Stimulated activated naive CD8-positive, alpha-beta T cell treated with anti-CD3 and anti-CD28 coated beads, Interleukin-15, amount 100 ng/mL, for 72 hours (primary cell): Measurements from ENCODE around the gene ASB5.
"Not testable (repeated sequence)": the region's sequence is repeated elsewhere in the genome, so short reads cannot be mapped to it uniquely, and the experiment has no call there.

ENCODE experiments used
- ATAC-seq: fragments of 150-1000 bp; cut with Tn5 transposase; 2 replicates; pipeline ENCODE4 v1.10.0; 2021; ENCODE audit warnings: mild to moderate bottlenecking, moderate library complexity
- DNase-seq, 2 donors: peaks; one replicate each; pipeline ENCODE4 v3.0.0; 2021 to 2022
- H3K27ac Mint-ChIP-seq, 2 donors: one replicate each; pipeline ENCODE4 v1.8.0; 2022; ENCODE audit warnings: mild to moderate bottlenecking in 2 of 2, mixed read lengths in 2 of 2, moderate library complexity in 2 of 2
- H3K27me3 Mint-ChIP-seq: one replicate; pipeline ENCODE4 v1.8.0; 2022; ENCODE audit warnings: mixed read lengths
- H3K4me1 Mint-ChIP-seq: one replicate; pipeline ENCODE4 v1.8.0; 2022; ENCODE audit warnings: mild to moderate bottlenecking, mixed read lengths
- H3K4me3 Mint-ChIP-seq, 2 donors: one replicate each; pipeline ENCODE4 v1.8.0; 2022; ENCODE audit warnings: mild to moderate bottlenecking in 2 of 2, mixed read lengths in 2 of 2, moderate library complexity in 1 of 2
- H3K9me3 Mint-ChIP-seq, 2 donors: one replicate each; pipeline ENCODE4 v1.8.0; 2022; ENCODE audit warnings: mixed read lengths in 2 of 2

The ASB5 gene, protein sequence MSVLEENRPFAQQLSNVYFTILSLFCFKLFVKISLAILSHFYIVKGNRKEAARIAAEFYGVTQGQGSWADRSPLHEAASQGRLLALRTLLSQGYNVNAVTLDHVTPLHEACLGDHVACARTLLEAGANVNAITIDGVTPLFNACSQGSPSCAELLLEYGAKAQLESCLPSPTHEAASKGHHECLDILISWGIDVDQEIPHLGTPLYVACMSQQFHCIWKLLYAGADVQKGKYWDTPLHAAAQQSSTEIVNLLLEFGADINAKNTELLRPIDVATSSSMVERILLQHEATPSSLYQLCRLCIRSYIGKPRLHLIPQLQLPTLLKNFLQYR

DNA sequence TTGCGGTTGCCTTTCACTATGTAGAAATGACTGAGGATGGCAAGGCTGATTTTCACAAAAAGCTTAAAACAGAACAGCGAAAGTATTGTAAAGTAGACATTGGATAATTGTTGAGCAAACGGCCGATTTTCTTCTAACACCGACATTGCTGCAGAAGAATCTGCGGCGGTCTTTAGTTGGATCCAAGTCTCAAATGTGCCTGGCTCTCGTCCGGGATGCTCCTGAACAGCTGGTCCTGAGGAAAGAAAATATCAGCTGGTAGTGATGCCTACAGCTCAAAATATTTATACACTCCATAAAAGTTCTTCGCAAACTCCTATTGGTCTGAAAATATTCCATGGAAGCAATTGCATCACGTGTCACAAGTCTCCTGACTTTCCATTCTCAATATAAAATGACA, at the start of gene ASB5:
Gene ASB5 (minus strand): TSS at position 260 of the 400 bp plus-strand sequence. CDS start 114 bp downstream, at position 146.
- Mint-ChIP-seq H3K27me3 (no peaks in the 10 kb centered on the region), H3K9me3 (no peaks in the 10 kb centered on the region), H3K27ac (no peak within 1 kb of the TSS), H3K4me1 (no peaks in the 10 kb centered on the region), H3K4me3 (no peak within 1 kb of the TSS)
- ATAC-seq (no peak), DNase-seq (no peak)

DNA sequence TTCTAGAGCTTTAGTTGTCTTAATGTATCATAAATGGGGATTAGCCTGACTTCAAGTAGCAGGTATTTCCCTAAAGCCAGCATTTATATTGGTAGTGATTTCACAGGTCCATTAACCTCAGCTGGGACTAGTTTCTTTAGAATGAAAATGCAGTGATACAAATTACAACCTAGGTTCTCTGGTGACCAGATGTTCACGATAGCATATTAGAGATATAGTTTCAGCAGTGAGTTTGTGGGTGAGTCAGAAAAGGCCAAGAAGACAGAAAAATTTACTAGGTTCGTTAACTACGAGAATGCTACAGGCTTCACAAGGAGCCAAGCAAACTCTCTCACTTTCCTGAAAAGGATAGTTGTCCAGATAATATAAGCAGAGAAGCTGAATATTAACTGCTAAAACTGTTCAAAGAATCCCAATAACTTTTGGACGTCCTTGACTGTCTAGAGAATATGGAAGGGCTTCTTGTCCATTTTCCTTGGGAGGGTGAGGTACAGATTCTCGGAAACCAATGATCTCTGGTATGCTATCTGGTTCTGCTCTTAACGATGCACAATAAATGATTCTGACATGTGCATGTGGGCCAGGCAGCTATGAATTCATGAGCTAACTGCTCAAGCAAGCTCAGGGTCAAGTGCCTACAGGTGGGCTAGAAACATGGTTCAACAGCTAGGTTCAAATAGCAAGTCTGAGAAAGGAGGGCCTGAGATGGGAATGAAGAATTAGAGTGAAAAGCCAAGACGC, 44.7 kb upstream of the ASB5 start:
- H3K4me1 Mint-ChIP-seq, result peaks cover 7% of the 10 kb centered on the region
- no peak for ATAC-seq
- DNase-seq, result no peak
- H3K4me3 Mint-ChIP-seq, result no peak overlapping the region
- peaks cover 8% of the 10 kb centered on the region for H3K27me3 Mint-ChIP-seq
- no peak overlapping the region for H3K27ac Mint-ChIP-seq
- H3K9me3 Mint-ChIP-seq, result no peaks in the 10 kb centered on the region

DNA sequence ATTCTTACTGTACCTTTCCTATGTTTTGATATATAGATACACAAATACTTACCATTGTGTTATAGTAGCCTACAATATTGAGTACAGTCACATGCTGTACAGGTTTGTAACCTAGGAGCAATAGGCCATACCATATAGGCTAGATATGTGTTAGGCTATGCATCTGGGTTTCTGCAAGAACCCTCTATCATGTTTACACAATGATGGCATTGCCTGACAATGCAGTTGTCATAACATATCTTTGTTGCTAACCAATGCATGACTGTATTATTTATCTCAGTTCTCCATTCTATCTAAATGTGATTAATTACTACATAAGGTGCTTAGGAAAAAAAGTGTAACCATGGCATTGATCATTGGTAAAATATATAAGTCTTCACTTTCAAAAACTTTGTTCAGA, 40.8 kb upstream of the ASB5 start:
- DNase-seq (no peak), ATAC-seq (no peak)
- Mint-ChIP-seq H3K27me3 (peaks cover 25% of the 10 kb centered on the region), H3K4me3 (no peak overlapping the region), H3K9me3 (no peaks in the 10 kb centered on the region), H3K4me1 (no peaks in the 10 kb centered on the region), H3K27ac (no peak overlapping the region)

DNA sequence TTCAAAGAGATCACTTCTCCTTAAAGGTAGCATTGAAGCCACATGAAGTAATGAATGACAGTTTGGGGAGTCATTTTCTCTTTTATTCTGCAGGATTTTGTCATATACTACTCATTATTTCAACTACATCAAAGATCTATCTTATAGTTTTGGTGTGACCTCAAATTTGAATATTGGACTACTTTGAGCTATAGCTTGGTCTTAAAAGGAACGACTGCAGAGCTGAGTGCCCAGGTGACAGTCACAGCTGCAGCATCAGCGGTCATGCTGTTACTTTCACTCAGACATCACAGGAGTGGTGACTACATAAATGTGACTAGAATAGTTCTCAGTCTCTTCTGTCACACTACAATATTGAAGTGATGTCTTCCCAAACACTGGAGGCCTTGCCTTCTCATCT, 40.0 kb upstream of the ASB5 start:
- H3K4me3 Mint-ChIP-seq, result no peak overlapping the region
- peak; percentile 53 for ATAC-seq

DNA sequence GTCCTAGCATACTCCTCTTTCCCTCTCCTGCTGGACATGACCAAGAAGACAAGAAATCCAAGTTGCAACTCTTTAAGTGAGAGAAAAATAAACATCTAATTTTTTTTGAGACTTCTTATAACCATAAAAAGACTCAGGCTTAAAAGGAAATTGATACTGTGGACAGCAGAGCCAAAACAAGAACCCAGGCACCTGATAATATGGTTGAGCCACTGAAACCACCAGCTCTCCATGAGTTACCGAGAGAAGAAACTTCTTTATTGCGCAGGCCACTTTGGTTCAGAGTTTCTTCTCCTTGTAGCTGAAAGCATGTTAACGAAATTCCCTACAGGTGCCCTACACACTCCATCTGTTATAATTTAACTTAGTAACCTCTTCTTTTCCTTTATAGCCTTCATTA, 39.4 kb upstream of the ASB5 start:
- Mint-ChIP-seq H3K9me3 (no peaks in the 10 kb centered on the region), H3K4me1 (no peaks in the 10 kb centered on the region), H3K4me3 (no peak overlapping the region), H3K27ac (no peak overlapping the region), H3K27me3 (peaks cover 38% of the 10 kb centered on the region)
- DNase-seq (no peak), ATAC-seq (no peak)

More for the DNA sequence above, 40.0 kb upstream of the ASB5 start:
- no peak for DNase-seq
- Mint-ChIP-seq H3K27ac (no peak overlapping the region), H3K9me3 (no peaks in the 10 kb centered on the region), H3K27me3 (peaks cover 32% of the 10 kb centered on the region), H3K4me1 (no peaks in the 10 kb centered on the region)

DNA sequence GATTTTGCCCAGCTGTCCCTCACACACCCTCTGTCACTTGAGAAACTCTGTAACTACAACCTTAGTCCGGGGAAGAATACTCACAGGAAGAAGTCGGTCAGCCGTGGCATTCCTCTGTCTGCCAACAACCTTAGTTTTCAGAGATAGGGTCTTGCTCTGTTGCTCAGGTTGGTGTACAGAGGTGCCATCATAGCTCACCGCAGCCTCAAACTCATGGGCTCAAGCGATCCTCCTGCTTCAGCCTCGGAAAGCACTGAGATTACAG, 38.6 kb upstream of the ASB5 start:
- no peak overlapping the region for H3K4me3 Mint-ChIP-seq
- H3K27me3 Mint-ChIP-seq, result peaks cover 40% of the 10 kb centered on the region
- no peak overlapping the region for H3K27ac Mint-ChIP-seq
- DNase-seq (no peak), ATAC-seq (no peak)
- H3K4me1 Mint-ChIP-seq, result no peaks in the 10 kb centered on the region
- H3K9me3 Mint-ChIP-seq, result no peaks in the 10 kb centered on the region

DNA sequence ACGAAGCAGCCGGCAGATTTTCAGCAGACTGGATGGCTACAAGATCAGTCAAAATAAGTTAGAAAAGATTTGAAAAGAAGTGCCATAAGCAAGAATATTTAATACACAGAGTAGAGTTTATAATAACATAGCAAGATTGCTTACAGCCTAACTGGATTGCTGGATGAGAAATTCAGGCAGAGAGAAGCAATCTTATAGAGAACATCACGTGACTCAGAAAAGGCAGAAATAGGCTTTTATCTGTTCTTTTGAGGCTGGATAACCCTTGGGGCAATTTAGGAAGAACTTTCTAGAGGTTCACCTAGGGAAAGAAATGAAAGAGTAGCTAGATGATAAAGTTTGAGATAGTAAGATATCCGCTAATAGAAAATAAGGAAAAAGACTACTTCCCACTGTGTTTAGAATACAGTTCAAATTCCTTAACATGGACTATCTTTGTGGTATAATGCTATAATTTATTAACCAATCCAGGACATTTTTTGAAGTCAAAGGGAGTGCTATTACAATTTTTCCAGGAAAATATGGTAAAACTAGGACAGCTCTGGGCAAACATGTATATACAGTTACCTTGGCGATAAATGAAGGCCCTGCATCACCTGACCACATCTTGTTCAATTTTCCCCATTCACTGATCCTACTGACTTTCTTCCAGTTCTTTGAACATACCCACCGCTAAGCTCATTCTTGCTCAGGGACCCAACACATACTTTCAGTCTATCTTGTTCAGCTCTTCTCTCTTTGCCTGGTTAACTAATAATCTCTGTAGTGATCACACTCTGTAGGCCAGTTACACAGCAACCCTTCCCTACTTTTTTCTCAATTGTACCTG, 38.0 kb upstream of the ASB5 start:
- ATAC-seq (no peak), DNase-seq (no peak)
- Mint-ChIP-seq H3K27me3 (peaks cover 40% of the 10 kb centered on the region), H3K9me3 (no peaks in the 10 kb centered on the region), H3K4me3 (no peak overlapping the region), H3K4me1 (no peaks in the 10 kb centered on the region), H3K27ac (no peak overlapping the region)

DNA sequence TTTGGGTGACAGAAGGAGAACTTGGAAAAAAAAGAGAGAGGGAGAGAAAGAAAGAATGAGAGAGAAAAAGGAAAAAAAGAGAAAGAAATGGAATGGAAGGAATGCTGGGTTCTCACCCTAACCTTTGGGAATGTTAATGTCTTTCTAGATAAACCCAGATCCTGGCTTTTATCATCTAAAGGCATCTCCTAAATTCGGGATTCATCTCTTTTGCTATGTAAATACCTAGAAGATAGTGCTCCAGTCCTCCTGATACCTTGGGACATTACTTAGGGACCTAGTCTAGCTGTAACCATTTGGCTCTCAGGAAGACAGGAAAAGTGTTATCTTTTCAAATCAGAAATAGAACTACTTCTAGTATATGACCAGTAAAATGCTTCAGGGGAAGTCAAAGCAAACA, 34.9 kb upstream of the ASB5 start:
- Mint-ChIP-seq H3K4me3 (no peak overlapping the region), H3K9me3 (no peaks in the 10 kb centered on the region), H3K4me1 (no peaks in the 10 kb centered on the region), H3K27ac (no peak overlapping the region), H3K27me3 (peaks cover 32% of the 10 kb centered on the region)
- DNase-seq, result no peak
- no peak for ATAC-seq

DNA sequence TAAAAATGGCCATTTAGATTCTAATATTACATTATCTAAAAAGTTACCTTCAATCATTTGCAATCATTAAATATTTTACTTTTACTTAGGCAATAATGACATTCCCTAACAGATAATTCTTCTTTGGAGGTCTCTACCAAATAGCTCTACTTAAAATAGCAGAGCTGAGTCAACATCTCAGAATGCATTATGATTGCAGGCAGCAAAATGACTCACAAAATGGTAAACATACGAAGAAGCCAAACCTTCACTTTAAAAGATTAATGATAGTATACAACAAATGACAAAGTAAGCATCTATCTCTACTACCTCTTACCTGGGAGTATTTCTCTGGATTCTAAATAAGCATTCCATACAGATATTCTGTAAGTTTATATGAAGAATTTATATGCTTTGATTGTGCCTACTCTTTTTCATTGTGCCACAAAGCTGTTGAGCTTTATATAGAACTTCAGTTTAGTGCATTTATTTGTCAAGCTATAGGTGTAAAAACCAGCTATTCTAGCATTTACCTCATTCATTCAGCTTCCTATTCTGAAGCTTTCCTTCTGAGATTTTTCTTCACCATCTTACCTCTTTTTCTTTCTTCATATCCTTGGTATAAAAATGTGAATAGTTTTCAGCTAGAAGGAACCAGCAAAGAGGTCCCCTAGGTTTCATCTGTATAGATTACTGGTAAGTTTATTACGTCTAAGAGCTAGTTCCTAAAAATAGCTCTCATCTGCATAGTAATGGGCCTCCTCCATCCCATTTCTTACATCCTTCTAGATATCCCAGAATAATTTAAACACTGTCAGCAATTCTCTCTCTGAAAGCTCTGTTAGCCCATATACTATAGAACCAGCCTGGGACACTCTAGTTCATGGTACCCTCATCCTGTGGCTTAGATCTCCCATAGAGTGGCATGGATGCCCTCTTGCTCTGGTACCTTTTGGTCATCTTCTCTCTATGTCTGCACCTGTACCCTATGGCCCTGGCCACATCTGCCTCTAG, 33.6 kb upstream of the ASB5 start:
- no peaks in the 10 kb centered on the region for H3K4me1 Mint-ChIP-seq
- peaks cover 29% of the 10 kb centered on the region for H3K27me3 Mint-ChIP-seq
- no peaks in the 10 kb centered on the region for H3K9me3 Mint-ChIP-seq
- no peak overlapping the region for H3K27ac Mint-ChIP-seq
- no peak for DNase-seq
- no peak overlapping the region for H3K4me3 Mint-ChIP-seq
- ATAC-seq, result no peak

DNA sequence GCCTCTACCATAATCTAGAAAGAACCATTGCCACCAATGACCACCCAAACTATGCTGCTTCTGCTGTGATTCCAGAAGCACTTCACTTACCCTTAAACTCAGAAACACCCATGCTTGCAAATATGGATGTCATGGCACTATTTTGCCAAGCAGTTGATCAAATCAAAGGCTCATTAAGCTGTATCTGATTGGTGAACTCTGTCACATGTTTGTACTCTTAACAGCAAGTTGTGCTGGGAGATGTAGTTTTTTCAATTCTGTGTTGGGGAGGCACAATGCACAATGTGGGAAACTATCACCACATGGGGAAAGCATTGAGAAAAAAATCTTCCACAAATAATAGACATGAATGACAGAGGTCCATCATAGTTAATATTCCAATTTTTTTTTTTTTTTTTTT, 31.5 kb upstream of the ASB5 start:
- Mint-ChIP-seq H3K4me3 (no peak overlapping the region), H3K4me1 (no peaks in the 10 kb centered on the region), H3K27me3 (peaks cover 23% of the 10 kb centered on the region), H3K9me3 (no peaks in the 10 kb centered on the region), H3K27ac (no peak overlapping the region)
- ATAC-seq, result no peak
- DNase-seq, result no peak

DNA sequence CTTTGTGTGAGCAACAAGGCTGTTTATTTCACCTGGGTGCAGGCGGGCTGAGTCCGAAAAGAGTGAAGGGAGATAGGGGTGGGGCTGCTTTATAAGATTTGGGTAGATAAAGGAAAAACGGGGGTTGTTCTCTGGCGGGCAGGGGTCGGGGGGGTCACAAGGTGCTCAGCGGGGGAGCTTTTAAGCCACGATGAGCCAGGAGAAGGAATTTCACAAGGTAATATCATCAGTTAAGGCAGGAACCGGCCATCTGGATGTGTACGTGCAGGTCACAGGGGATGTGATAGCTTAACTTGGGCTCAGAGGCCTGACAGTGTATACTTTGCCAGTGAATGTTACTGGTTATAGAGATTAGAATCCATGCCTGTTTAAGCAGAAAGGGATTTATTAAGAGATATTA, 31.0 kb upstream of the ASB5 start:
- H3K4me3 Mint-ChIP-seq, result no peak overlapping the region
- H3K9me3 Mint-ChIP-seq, result no peaks in the 10 kb centered on the region
- no peaks in the 10 kb centered on the region for H3K4me1 Mint-ChIP-seq
- no peak for ATAC-seq
- no peak overlapping the region for H3K27ac Mint-ChIP-seq
- H3K27me3 Mint-ChIP-seq, result peaks cover 18% of the 10 kb centered on the region
- no peak for DNase-seq

DNA sequence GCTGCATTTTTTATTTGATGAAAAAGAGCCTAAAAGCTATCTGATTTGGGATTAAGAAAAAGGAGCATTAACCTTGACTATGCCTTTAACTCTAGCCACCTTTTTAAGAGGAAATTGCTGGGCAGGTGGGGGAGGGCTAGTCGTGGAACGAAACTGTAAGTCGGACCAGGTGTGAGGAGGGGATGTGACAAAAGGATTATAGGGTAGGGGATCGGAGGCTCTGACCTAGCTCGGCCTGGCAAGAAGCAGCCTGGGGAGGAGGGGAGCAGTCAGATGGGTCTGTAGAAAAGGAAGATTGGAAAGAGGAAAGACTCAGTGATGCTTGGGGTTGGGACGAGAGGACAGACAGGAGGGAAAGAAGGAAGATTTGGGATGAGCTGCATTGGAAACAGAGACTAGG, 29.6 kb upstream of the ASB5 start:
- no peak overlapping the region for H3K27ac Mint-ChIP-seq
- DNase-seq, result no peak
- no peak for ATAC-seq
- no peaks in the 10 kb centered on the region for H3K4me1 Mint-ChIP-seq
- H3K9me3 Mint-ChIP-seq, result no peaks in the 10 kb centered on the region
- H3K27me3 Mint-ChIP-seq, result peaks cover 4% of the 10 kb centered on the region
- no peak overlapping the region for H3K4me3 Mint-ChIP-seq

DNA sequence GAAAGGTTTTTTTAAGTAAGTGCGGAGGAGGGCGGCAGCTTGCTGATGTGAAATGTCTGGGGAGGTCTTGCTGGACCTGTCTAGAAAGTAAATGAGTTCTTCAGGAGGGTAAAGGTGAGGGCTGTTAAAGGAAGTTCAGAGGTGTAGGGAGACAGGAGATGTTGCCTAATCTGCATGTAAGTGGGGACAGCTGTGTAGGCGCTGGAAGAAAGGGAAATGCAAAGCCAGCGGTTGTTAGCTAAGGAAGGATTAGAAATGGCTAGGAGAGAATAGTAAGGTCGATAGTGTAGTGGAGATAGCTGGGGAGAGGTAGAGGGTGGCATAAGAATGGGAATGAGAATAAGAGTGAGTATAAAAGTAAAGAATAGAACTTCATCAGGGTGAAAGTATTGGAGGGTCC, 26.9 kb upstream of the ASB5 start:
- H3K4me1 Mint-ChIP-seq, H3K27ac Mint-ChIP-seq, ATAC-seq, H3K27me3 Mint-ChIP-seq, DNase-seq, H3K4me3 Mint-ChIP-seq, H3K9me3 Mint-ChIP-seq: not testable (repeated sequence)

DNA sequence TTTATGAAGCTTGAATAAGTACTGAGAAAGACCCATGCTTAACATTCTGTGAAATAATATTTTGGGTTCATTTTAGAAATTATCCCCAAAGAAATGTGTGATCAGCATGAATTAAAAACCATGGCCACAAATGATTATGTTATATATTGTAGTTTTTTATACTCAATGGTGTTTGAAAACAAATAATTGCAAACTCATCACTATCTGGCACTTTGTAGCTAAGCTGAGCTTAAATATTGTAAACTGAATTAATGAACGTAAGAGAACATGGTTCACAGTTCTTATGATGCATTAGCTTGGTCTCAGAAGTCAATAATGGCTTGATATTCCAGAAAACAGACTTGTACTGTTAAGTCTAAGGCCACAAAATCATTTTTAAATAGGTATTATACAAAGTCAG, 24.6 kb upstream of the ASB5 start:
- no peaks in the 10 kb centered on the region for H3K9me3 Mint-ChIP-seq
- H3K4me1 Mint-ChIP-seq, result no peaks in the 10 kb centered on the region
- no peak overlapping the region for H3K27ac Mint-ChIP-seq
- no peak overlapping the region for H3K4me3 Mint-ChIP-seq
- ATAC-seq (no peak), DNase-seq (no peak)
- no peaks in the 10 kb centered on the region for H3K27me3 Mint-ChIP-seq

DNA sequence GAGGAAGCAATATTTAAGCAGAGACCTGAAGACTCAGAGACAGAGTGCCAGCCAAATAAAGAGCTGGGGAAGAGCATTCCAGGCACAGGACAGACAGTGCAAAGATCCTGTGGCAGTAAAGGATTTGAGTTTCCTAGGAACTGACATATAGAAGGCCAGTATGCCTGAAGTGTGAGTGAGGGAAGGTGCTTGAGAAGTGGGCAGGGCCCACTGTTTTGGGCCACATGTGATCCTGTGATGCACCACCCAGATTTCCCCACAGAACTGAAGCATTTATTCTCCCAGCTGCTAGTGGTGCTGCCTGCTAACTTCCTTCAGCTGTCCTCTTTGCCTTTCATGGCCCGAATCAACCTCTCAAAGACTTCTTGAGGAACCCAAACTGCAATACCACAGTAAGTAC, 23.9 kb upstream of the ASB5 start:
- no peaks in the 10 kb centered on the region for H3K27me3 Mint-ChIP-seq
- H3K27ac Mint-ChIP-seq, result no peak overlapping the region
- DNase-seq, result no peak
- no peak for ATAC-seq
- no peaks in the 10 kb centered on the region for H3K9me3 Mint-ChIP-seq
- no peak overlapping the region for H3K4me3 Mint-ChIP-seq
- H3K4me1 Mint-ChIP-seq, result no peaks in the 10 kb centered on the region
